Ascending aorta (tissue), 2 donors: Measurements from ENCODE around the gene UBE2Q2. TPM values are rescaled to one million over a fixed set of nuclear protein-coding genes. Genes with fewer than 3 reads are reported as not detected.
"Not testable (repeated sequence)": the region's sequence is repeated elsewhere in the genome, so short reads cannot be mapped to it uniquely, and the experiment has no call there.

Experiments
- DNase-seq, 2 donors: peaks; one replicate each; pipeline ENCODE4 v3.0.0-alpha.2; 2019; ENCODE audit warnings: low spot score in 2 of 2
- H3K27ac ChIP-seq, 2 donors: fragments of 200-600 bp; sonication (generic); one replicate each; pipeline ENCODE4 v1.5.1; 2016 to 2017; ENCODE audit warnings: mild to moderate bottlenecking in 1 of 2
- H3K27me3 ChIP-seq: fragments of 200-600 bp; sonication (generic); one replicate; pipeline ENCODE4 v1.5.1; 2017
- H3K36me3 ChIP-seq, 2 donors: fragments of 200-600 bp; sonication (generic); one replicate each; pipeline ENCODE4 v1.5.1; 2016
- H3K4me1 ChIP-seq, 2 donors: fragments of 200-600 bp; sonication (generic); one replicate each; pipeline ENCODE4 v1.5.1; 2016 to 2017; ENCODE audit warnings: mild to moderate bottlenecking in 1 of 2
- H3K4me3 ChIP-seq, 2 donors: fragments of 200-600 bp; sonication (generic); one replicate each; pipeline ENCODE4 v1.5.1; 2016 to 2017; ENCODE audit warnings: mild to moderate bottlenecking in 1 of 2
- H3K9me3 ChIP-seq, 2 donors: fragments of 200-600 bp; sonication (generic); one replicate each; pipeline ENCODE4 v1.5.1; 2016
- intact Hi-C: fragments of 100-400 bp; cut with DNase I; formaldehyde crosslinking; loops from one replicate; pipeline ENCODE4 v1.15.1; 2023
- total RNA-seq: library from RNA; depleted of rRNA; stranded (reverse); fragments of >200 nt; gene quantifications from one replicate; pipeline ENCODE4 v1.1.0, GENCODE V29; 2016
- TF ChIP-seq, protein P1 (sequence below), 3 experiments: fragments of 200-600 bp in 2 of 3; fragments of 450-650 bp in 1 of 3; sonication (generic) in 2 of 3; IDR thresholded peaks; one replicate each; pipeline ENCODE4 v1.5.1; 2016 to 2019; ENCODE audit warnings: antibody characterized with exemption in 3 of 3, mild to moderate bottlenecking in 1 of 3, moderate library complexity in 1 of 3

The UBE2Q2 gene
- total RNA-seq, 1 donor from 2014 or later, result 40.3 TPM

DNA sequence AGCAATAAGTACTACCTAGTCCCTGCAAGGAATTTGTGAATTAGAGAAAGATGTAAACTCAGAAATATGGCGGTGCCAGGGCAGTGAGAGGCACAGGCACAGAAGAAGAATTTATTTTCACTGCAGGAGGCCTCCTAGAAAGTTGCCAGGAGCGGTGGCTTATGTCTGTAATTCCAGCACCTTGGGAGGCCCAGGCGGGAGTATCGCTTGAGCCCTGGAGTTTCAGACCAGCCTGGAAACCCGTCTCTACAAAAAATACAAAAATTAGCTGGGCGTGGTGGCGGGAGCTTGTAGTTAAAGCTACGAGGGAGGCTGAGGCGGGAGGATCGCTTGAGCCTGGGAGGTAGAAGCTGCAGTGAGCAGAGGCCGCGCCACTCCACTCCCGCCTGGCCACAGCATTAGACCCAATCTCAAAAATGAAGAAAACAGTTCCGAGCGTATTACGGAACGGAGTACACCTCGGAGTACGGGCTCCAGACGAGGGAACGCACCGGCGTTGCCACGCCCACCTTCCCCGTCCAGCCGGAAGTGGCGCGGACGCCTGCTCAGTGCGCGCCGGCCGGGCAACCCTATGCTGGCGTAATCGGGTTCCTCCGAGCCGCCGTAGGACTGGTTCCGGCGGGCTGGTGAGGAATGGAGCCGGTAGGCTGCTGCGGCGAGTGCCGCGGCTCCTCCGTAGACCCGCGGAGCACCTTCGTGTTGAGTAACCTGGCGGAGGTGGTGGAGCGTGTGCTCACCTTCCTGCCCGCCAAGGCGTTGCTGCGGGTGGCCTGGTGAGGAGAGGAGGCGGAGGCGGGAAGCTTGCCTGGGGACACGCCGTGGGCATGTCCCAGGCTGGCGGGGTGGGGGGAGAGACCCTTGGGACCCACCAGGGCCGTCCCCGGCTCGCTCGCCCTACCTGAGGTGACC lies 60.3 kb downstream of the UBE2Q2 start, which contains the start of gene FBXO22:
Gene FBXO22 (plus strand): TSS at position 548 of the 909 bp plus-strand sequence. CDS start 86 bp downstream, at position 634.
- intact Hi-C loops, result loop anchor here (2.0 kb wide), 1 partner anchor 61 kb away; the partner anchor contains the start of gene UBE2Q2
- H3K27ac ChIP-seq, result peak within 1 kb of the TSS; percentile 53 to 86
- peaks cover 3 to 14% of the 10 kb centered on the region in 2 donors for H3K36me3 ChIP-seq
- peak within 1 kb of the TSS; percentile 85 to 98 for H3K4me3 ChIP-seq
- H3K4me1 ChIP-seq, result peaks cover 0 to 8% of the 10 kb centered on the region in 2 donors
- H3K27me3 ChIP-seq, result no peaks in the 10 kb centered on the region
- no peaks in the 10 kb centered on the region for H3K9me3 ChIP-seq
- peak; percentile 70 to 95 for DNase-seq
- TF ChIP-seq, protein P1, sequence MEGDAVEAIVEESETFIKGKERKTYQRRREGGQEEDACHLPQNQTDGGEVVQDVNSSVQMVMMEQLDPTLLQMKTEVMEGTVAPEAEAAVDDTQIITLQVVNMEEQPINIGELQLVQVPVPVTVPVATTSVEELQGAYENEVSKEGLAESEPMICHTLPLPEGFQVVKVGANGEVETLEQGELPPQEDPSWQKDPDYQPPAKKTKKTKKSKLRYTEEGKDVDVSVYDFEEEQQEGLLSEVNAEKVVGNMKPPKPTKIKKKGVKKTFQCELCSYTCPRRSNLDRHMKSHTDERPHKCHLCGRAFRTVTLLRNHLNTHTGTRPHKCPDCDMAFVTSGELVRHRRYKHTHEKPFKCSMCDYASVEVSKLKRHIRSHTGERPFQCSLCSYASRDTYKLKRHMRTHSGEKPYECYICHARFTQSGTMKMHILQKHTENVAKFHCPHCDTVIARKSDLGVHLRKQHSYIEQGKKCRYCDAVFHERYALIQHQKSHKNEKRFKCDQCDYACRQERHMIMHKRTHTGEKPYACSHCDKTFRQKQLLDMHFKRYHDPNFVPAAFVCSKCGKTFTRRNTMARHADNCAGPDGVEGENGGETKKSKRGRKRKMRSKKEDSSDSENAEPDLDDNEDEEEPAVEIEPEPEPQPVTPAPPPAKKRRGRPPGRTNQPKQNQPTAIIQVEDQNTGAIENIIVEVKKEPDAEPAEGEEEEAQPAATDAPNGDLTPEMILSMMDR (IDR thresholded peaks at IDR 0.05), result no peak

DNA sequence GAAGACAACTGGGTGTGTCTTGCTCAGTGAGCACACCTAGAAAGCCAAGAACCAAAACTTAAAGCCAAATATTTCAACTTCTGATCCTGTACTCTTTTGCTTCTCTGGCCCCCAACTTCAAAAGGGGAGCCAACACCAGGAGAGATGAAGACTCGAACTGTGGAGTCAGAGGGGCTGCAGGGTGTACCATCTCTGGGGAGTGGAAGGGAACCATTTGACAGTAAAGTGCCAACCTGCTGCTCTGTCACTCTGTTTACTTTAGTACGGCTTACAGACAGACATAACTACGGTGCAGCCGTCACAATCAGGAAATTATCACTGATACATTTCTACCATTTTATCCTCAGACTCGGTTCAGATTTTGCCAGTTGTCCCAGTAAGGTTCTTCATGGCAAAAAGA lies 62.0 kb downstream of the UBE2Q2 start:
- Histone ChIP-seq H3K4me3 (peak overlapping the region in 1 of 2 donors; percentile 8), H3K4me1 (peaks cover 0 to 8% of the 10 kb centered on the region in 2 donors), H3K9me3 (no peaks in the 10 kb centered on the region), H3K36me3 (peaks cover 3 to 12% of the 10 kb centered on the region in 2 donors), H3K27me3 (no peaks in the 10 kb centered on the region), H3K27ac (no peak overlapping the region)
- TF ChIP-seq, protein P1 (IDR thresholded peaks at IDR 0.05), result no peak
- intact Hi-C loops, result no loop called here
- no peak for DNase-seq

DNA sequence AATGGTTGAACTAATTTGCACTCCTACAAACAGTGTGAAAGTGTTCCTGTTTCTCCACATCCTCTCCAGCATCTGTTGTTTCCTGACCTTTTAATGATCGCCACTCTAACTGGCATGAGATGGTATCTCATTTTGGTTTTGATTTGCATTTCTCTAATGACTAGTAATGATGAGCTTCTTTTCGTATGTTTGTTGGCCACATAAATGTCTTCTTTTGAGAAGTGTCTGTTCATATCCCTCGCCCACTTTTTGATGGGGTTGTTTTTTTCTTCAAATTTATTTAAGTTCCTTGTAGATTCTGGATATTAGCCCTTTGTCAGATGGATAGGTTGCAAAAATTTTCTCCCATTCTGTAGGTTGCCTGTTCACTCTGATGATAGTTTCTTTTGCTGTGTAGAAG lies 67.1 kb downstream of the UBE2Q2 start:
- H3K27ac ChIP-seq, H3K27me3 ChIP-seq: not testable (repeated sequence)
- H3K36me3 ChIP-seq, result peaks cover 17 to 24% of the 10 kb centered on the region in 2 donors

DNA sequence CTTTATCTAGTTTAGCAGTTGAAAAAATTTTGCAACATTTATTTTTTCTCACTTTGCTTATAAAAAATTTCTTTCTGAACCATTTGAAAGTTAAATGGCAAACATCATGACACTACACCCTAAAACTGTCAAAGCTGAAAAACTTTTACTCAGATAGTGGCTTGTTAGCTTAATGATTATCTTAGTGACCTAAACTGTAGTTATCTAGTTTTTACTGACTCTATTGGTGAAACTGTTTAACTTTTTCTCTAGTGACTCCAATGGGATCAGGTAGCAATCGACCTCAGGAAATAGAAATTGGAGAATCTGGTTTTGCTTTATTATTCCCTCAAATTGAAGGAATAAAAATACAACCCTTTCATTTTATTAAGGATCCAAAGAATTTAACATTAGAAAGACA lies 73.7 kb downstream of the UBE2Q2 start:
- H3K4me3 ChIP-seq, result no peak overlapping the region
- no peak overlapping the region for H3K27ac ChIP-seq
- intact Hi-C loops, result no loop called here
- peaks cover 13 to 17% of the 10 kb centered on the region in 2 donors for H3K36me3 ChIP-seq
- DNase-seq, result no peak
- TF ChIP-seq, protein P1 (IDR thresholded peaks at IDR 0.05), result no peak
- H3K27me3 ChIP-seq, result no peaks in the 10 kb centered on the region
- H3K4me1 ChIP-seq, result no peaks in the 10 kb centered on the region
- H3K9me3 ChIP-seq, result no peaks in the 10 kb centered on the region

More for the DNA sequence above, 67.1 kb downstream of the UBE2Q2 start:
- H3K4me1 ChIP-seq, DNase-seq, H3K9me3 ChIP-seq, intact Hi-C loops, H3K4me3 ChIP-seq: not testable (repeated sequence)

DNA sequence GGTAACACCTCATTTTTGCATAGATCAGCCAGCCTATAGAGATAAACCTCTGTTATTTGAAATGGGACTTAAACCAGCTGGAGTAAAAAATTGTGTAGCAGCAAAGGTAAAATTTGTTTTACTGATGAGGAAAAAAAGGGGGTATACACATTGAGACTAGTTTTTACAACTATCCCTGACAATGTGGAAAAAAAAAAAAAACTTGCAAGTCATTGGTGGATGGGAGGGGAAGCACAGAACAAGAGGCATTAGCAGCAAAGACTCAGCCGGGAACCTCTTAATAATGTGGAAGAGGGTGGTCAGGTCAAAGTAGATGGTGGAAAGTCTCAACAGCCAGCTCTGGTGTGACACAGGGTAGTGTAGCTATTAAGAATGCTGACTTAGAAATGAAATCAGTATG lies 74.9 kb downstream of the UBE2Q2 start:
- no peak for DNase-seq
- TF ChIP-seq, protein P1 (IDR thresholded peaks at IDR 0.05), result no peak
- Histone ChIP-seq H3K27me3 (no peaks in the 10 kb centered on the region), H3K4me3 (no peak overlapping the region), H3K27ac (no peak overlapping the region), H3K9me3 (no peaks in the 10 kb centered on the region), H3K4me1 (no peaks in the 10 kb centered on the region), H3K36me3 (peaks cover 11 to 22% of the 10 kb centered on the region in 2 donors)
- intact Hi-C loops, result no loop called here

DNA sequence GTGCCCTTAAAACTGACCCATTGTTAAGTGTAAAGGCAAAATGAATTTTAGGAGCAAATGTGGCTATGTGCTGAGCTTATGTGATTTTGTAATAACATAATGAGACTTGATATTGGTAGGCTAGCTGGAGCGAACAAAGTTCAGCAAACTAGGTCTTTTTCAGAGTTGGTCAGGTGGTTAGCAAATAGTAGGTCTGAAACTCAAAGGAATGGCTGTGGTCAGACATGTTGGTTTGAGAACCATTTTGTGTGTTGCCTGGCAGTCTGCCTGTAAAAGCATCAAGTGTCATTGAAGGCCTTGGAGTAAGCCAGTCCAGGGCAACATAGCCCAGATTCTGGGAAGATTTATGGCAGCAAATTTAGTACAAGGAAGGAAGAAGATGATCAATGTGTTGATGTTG lies 76.8 kb downstream of the UBE2Q2 start:
- intact Hi-C loops, result no loop called here
- Histone ChIP-seq H3K9me3 (no peaks in the 10 kb centered on the region), H3K27ac (no peak overlapping the region), H3K36me3 (peaks cover 0 to 11% of the 10 kb centered on the region in 2 donors), H3K4me1 (no peaks in the 10 kb centered on the region), H3K4me3 (no peak overlapping the region), H3K27me3 (no peaks in the 10 kb centered on the region)
- DNase-seq, result no peak
- TF ChIP-seq, protein P1 (IDR thresholded peaks at IDR 0.05), result no peak
